GM19452 (cell line): ENCODE data around the gene HOXC9.

ENCODE experiments used
- ATAC-seq: cut with Tn5 transposase; IDR thresholded peaks from one replicate; pipeline ENCODE4 v1.9.1; 2021; ENCODE audit not compliant: unreplicated experiment

HOXC9 gene

GRCh38 chr12:54049108-54049507 lies 49.1 kb downstream of the HOXC9 start:
- no peak for ATAC-seq

DNA sequence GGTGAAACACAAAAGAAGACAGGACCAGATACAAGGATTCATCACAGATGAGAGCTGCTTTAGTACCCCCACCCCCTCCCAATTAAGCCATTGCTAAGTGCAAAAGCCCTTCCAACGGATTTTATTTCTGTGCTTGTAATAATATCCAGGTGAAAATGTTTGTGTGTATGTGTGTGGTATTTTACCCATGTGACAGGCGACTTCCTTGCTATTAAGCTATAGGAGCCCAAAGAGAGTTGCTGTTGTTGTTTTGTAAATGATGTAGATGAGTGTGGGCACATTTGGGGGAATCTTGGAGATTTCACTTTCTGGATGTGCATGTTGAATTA lies 50.5 kb downstream of the HOXC9 start:
- ATAC-seq: no peak

GRCh38 chr12:54051026-54051842 lies 51.3 kb downstream of the HOXC9 start:
- no peak for ATAC-seq

DNA sequence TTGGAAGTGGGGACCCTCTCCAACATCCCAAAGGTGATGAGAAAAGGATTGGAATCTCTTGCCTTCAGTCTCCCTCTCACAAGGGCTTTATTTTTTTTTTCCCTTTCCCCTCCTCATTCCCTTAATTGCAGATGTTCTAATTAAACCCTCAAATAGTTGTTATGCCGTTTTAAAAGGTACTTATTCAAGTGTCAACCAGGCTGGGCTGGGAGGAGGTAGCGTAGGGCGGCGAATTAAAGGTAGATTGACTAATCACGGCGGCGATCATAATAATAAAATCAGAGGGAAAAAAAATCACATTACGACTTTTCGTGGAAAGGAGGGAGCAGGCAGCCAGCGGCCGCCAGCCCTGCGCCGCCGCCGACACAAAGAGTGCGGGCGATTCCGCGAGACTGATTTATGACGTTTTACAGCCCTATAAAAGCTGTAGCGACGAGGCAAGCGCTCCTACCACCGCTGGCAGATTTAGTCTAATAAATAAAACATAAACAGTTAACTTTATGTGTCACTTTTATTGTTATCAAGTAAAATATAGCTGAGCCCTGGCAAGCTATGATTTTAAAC lies 52.0 kb downstream of the HOXC9 start:
- ATAC-seq: no peak

DNA sequence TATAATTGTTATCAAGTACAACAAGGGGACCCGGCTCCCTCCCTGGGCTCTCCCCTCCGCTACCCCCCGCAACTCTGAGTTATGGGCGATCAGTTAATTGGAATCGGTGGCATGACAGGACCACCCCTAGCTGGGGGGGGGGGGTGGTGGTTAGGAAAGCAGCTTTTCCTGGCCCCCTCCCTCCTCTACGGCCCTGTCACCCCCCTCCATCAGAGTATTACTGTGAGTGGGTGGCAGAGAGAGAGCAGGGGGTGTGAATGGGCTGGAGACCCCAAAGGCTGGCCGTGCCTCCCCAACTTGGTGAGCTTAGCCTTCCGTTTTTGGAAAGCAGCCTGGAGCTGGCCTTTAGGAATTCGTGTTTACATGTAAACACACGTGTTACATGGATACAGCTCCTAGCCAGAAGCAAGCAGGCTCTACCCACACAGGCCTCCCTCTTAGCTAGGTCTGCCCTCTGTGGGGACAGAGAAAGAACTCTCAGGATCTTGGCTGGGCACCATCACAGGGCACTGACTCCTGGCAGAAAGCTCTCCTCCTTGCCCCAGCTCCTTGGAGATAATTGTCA lies 52.6 kb downstream of the HOXC9 start:
- ATAC-seq: no peak
